HL-60 (cell line): ENCODE data around the gene RAC2.

Experiments used
- CTCF ChIP-seq: IDR thresholded peaks from one replicate; pipeline ENCODE4 v1.5.1; 2011; ENCODE audit warnings: low read length, control low read depth, inconsistent platforms; ENCODE audit not compliant: insufficient read depth
- REST ChIP-seq: IDR thresholded peaks from 2 replicates; pipeline ENCODE4 v1.6.1; 2012; ENCODE audit warnings: low read depth; ENCODE audit not compliant: insufficient replicate concordance
- SPI1 ChIP-seq: IDR thresholded peaks from 2 replicates; pipeline ENCODE4 v1.6.1; 2012; ENCODE audit warnings: low read depth, mild to moderate bottlenecking, borderline replicate concordance

- TF ChIP-seq CTCF (no peak), REST (no peak), SPI1 (no peak)
These were observed 23.5 kb downstream of the RAC2 start for GRCh38 chr22:37220543-37220981.
